ENCODE results near the gene MAGED4. TPM values are rescaled to one million over a fixed set of nuclear protein-coding genes. Genes with fewer than 3 reads are reported as not detected.
A peak's percentile ranks its signal among the peaks of the same experiment; 100 is the strongest.

Gene MAGED4

DNA sequence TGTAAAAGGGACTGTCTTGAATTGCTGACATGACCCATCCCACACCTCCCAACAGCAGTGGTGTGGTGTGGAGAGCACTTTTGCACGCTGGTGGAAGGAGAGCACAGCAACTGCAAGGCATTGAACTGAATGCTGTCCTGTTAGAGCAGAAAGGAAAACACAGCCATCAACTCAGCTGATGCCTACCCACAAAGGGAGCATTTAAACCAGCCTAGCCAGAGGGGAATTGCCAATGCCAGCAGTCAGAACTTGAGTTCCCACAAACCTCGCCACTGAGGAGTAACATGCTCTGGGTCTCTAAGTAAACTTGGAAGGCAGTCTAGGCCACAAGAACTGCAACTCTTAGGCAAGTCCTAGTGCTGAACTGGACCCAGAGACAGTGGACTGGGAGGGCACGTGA, 31.9 kb downstream of the MAGED4 start:
- no peak overlapping the region for H3K4ac ChIP-seq (ENCODE audit: low read depth, low read length)
- no peak overlapping the region for H3K27ac ChIP-seq (ENCODE audit: low read depth, low read length)
- no peaks in the 10 kb centered on the region for H3K36me3 ChIP-seq (ENCODE audit: control insufficient read depth, insufficient read depth, low read length)
- no peak overlapping the region for H3K9ac ChIP-seq (ENCODE audit: low read length)
- H2BK120ac ChIP-seq (ENCODE audit: low read depth, low read length), result no peak overlapping the region
- no peaks in the 10 kb centered on the region for H3K79me2 ChIP-seq (ENCODE audit: control insufficient read depth, insufficient read depth, low read length)
- H3K23ac ChIP-seq (ENCODE audit: low read length), result no peak overlapping the region
- H3K4me2 ChIP-seq (ENCODE audit: low read length), result no peak overlapping the region
- no peak overlapping the region for H3K56ac ChIP-seq (ENCODE audit: low read length)
- no peak overlapping the region for H3K4me3 ChIP-seq (ENCODE audit: low read length)
- no peaks in the 10 kb centered on the region for H3K4me1 ChIP-seq (ENCODE audit: control insufficient read depth, low read depth, low read length)
- H3K27me3 ChIP-seq (ENCODE audit: insufficient read depth, low read length, poor library complexity), result no peaks in the 10 kb centered on the region
- H3K79me1 ChIP-seq (ENCODE audit: low read length), result no peaks in the 10 kb centered on the region
- H4K5ac ChIP-seq (ENCODE audit: low read length), result no peak overlapping the region
- no peak overlapping the region for H4K8ac ChIP-seq (ENCODE audit: low read depth, low read length)
- DNase-seq, result no peak
- H2AK5ac ChIP-seq (ENCODE audit: low read length), result no peak overlapping the region
- WGBS (ENCODE audit: extremely low coverage, insufficient coverage, low lambda C conversion rate), result no CpG with 5 or more reads among the region's 3 CpGs
- no peak overlapping the region for H3K18ac ChIP-seq (ENCODE audit: low read length)
- H2BK15ac ChIP-seq (replicated peaks; ENCODE audit: low read depth), result no peak overlapping the region
- no peak overlapping the region for H2BK5ac ChIP-seq (ENCODE audit: low read length)

- H3K18ac ChIP-seq (ENCODE audit: low read length), result no peak overlapping the region
- DNase-seq, result peak; percentile 78
- H3K23ac ChIP-seq (ENCODE audit: low read length), result no peak overlapping the region
- H3K4me1 ChIP-seq (ENCODE audit: control insufficient read depth, low read depth, low read length), result no peaks in the 10 kb centered on the region
- no peak overlapping the region for H3K4me3 ChIP-seq (ENCODE audit: low read length)
- no CpG with 5 or more reads among the region's 2 CpGs for WGBS (ENCODE audit: extremely low coverage, insufficient coverage, low lambda C conversion rate)
- no peak overlapping the region for H2BK120ac ChIP-seq (ENCODE audit: low read depth, low read length)
- H3K36me3 ChIP-seq (ENCODE audit: control insufficient read depth, insufficient read depth, low read length), result no peaks in the 10 kb centered on the region
- no peak overlapping the region for H3K4ac ChIP-seq (ENCODE audit: low read depth, low read length)
- no peak overlapping the region for H3K27ac ChIP-seq (ENCODE audit: low read depth, low read length)
- H4K8ac ChIP-seq (ENCODE audit: low read depth, low read length), result no peak overlapping the region
- no peaks in the 10 kb centered on the region for H3K27me3 ChIP-seq (ENCODE audit: insufficient read depth, low read length, poor library complexity)
- H2BK15ac ChIP-seq (replicated peaks; ENCODE audit: low read depth), result no peak overlapping the region
- no peak overlapping the region for H2AK5ac ChIP-seq (ENCODE audit: low read length)
- H3K4me2 ChIP-seq (ENCODE audit: low read length), result no peak overlapping the region
- no peaks in the 10 kb centered on the region for H3K79me2 ChIP-seq (ENCODE audit: control insufficient read depth, insufficient read depth, low read length)
- H4K5ac ChIP-seq (ENCODE audit: low read length), result no peak overlapping the region
- H3K79me1 ChIP-seq (ENCODE audit: low read length), result no peaks in the 10 kb centered on the region
- no peak overlapping the region for H3K9ac ChIP-seq (ENCODE audit: low read length)
- H3K56ac ChIP-seq (ENCODE audit: low read length), result no peak overlapping the region
- no peak overlapping the region for H2BK5ac ChIP-seq (ENCODE audit: low read length)
Observed at GRCh38 chrX:52217494-52218160, 32.9 kb downstream of the MAGED4 start.

DNA sequence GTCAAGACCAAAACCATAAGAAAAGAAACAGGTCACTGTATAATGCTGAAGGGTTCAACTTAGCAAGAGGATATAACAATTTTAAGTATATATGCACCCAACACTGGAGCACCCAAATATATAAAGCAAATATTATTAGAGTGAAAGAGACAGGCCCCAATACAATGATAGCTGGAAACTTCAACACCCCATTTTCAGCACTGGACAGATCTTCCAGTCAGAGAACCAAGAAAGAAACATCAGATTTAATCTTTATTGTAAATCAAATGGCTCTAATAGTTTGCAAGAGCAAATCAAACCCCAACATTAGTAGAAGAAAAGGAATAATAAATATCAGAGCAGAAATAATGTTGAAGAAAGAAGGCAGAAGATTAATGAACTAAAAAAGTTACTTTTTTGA, 36.2 kb downstream of the MAGED4 start:
- Histone ChIP-seq H2AK5ac (ENCODE audit: low read length) (no peak overlapping the region), H2BK120ac (ENCODE audit: low read depth, low read length) (no peak overlapping the region), H3K18ac (ENCODE audit: low read length) (no peak overlapping the region), H3K79me2 (ENCODE audit: control insufficient read depth, insufficient read depth, low read length) (no peaks in the 10 kb centered on the region), H3K4me3 (ENCODE audit: low read length) (no peak overlapping the region), H2BK15ac (replicated peaks; ENCODE audit: low read depth) (no peak overlapping the region), H3K27ac (ENCODE audit: low read depth, low read length) (no peak overlapping the region), H4K5ac (ENCODE audit: low read length) (no peak overlapping the region), H3K27me3 (ENCODE audit: insufficient read depth, low read length, poor library complexity) (no peaks in the 10 kb centered on the region), H3K79me1 (ENCODE audit: low read length) (no peaks in the 10 kb centered on the region), H3K4me1 (ENCODE audit: control insufficient read depth, low read depth, low read length) (no peaks in the 10 kb centered on the region), H3K9ac (ENCODE audit: low read length) (no peak overlapping the region), H3K4ac (ENCODE audit: low read depth, low read length) (no peak overlapping the region), H4K8ac (ENCODE audit: low read depth, low read length) (no peak overlapping the region), H3K23ac (ENCODE audit: low read length) (no peak overlapping the region), H3K36me3 (ENCODE audit: control insufficient read depth, insufficient read depth, low read length) (no peaks in the 10 kb centered on the region), H2BK5ac (ENCODE audit: low read length) (no peak overlapping the region), H3K56ac (ENCODE audit: low read length) (no peak overlapping the region), H3K4me2 (ENCODE audit: low read length) (no peak overlapping the region)
- no peak for DNase-seq

Small RNA genes within 50 kb of the gene (small RNA-seq; reads per million reads assigned to genes)
- gene SNORA11D (ENCODE audit: insufficient read depth), result not detected

Data from mesendoderm (in vitro differentiated cells).